NCI-H146 treated with DMSO at 0.1 percent for 48 hours (cell line): ENCODE data around the gene CPNE2.
"Not testable (repeated sequence)": the region's sequence is repeated elsewhere in the genome, so short reads cannot be mapped to it uniquely, and the experiment has no call there.

ENCODE experiments used
- DNase-seq: peaks from one replicate; lab custom pipeline; 2025; ENCODE audit not compliant: unreplicated experiment; lab: John Stamatoyannopoulos, UW

The CPNE2 gene

DNA sequence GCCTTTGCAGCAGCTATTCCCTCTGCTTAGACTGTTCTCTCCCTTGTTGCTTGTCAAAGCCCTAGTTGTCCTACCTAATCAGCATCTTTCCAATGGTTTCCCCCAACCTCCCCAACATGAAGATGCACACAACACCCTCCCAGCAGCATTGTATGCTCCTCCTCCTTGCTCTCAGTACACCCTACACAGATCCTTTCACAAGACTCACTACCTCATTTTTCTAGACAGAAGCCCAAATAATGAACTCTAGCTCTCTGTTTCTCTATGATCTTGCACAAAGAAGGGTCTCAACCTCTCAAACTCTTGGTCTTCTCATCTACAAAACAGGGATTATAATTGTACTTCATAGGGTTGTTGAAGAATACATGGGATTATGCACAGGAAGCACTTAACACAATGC lies 74.1 kb downstream of the CPNE2 start:
- no peak for DNase-seq

DNA sequence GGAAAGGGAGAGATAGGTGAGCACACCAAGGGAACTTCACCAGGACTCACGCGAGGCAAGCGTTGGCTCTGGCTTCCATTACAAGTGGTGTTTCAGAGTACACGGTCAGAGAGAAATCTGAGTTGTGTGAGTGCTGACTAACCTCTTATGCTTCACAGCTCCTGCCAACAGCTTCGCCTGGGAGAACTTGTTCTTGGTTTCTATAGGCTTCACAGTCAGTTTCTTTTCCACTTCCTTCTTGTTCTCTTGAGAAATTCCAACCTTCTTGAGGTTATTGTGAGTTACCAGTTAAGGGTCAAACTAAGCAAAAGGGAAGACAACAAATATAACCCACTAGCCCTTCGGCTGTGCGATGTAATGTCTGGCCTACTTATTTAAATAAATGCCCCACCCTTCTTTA lies 74.6 kb downstream of the CPNE2 start:
- DNase-seq = no peak

- no peak for DNase-seq
These were observed 75.2 kb downstream of the CPNE2 start for GRCh38 chr16:57167538-57167937.

GRCh38 chr16:57167953-57168352 lies 75.6 kb downstream of the CPNE2 start:
- no peak for DNase-seq

GRCh38 chr16:57169327-57169726 lies 76.9 kb downstream of the CPNE2 start:
- DNase-seq = no peak

DNA sequence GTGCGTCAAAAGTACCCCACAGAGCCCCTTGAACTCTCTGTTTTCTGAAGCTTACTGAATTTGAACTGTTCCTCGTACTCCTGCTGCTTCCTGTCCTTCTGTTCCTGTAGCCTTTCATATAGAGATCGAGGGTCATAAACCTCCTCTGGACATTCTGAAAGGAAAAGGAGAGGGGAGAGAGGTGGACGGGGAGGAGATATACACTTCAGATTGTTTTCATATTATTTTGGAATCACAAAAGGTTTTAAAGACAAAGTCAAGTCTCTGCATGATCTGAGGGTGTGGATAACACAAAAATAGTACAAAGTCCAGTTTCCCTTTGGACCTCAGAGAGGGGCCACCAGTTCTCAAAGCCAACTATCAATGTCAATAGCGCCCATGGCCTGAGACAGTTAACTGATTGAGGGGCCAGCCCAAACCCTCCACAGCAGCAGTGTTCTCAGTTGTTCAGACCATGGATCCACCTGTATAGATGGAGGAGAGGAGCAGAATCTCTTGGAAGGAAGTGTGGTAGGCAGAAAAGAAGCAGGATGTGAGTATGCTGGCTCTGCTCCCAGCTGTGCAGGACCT lies 80.4 kb downstream of the CPNE2 start:
- no peak for DNase-seq

DNA sequence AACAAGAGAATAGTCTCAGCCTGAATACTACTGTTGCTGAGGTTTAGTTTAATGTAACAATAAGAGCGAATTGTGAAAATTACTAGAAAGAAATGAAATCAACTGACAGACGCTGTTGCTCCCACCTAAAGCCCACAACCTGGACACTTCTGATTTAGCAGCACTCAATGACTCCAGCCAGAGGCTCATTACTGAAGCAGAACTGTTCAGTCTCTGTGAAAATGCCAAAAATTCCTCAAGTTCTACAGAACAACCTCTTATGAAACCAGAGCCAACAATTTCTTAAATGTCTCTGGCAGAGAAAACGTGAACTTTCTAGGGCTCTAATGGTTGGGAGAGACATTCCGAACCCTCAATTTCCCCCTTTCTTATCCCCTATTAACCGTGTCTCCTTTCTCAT lies 83.5 kb downstream of the CPNE2 start:
- no peak for DNase-seq

DNA sequence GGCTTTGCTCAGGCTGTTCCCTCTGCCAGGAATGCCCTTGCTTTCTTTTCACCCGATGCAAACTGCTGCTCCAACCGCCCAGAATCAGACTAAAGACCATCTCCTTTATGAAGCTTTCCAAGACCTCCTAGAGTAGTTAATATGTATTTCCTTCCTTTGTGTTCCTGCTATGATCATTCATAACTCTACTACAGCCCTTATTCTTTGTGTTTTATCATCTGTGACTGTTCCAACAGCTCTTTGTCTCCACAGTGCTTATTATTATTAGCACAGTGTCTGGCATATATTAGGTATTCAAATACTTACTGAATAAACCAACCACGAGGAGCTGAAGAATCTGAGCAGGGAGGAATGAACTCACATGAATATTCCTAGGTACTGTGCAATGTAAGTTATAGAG lies 85.8 kb downstream of the CPNE2 start:
- no peak for DNase-seq

DNA sequence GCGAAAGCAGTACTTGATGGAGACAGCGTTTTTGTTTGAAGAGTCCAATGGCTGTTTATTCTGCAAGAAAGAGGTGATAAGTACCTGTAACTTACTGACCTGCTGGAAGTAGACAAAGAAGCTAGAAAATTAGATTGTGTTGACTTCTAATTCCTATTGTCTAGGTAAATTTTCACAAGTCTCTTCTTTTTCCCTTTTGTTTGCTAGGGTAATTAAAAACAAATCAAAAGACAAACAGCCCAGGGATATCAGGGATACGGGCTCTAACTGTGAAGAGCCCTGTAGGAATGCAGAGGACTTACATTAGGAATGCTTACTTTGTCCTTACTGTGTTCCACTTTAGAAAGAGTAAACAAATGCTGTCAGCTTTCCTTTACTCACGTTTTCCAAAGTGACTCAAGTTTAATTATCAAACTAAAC lies 86.4 kb downstream of the CPNE2 start:
- DNase-seq = no peak

- no peak for DNase-seq
These were observed 86.9 kb downstream of the CPNE2 start for GRCh38 chr16:57179215-57179828.

DNA sequence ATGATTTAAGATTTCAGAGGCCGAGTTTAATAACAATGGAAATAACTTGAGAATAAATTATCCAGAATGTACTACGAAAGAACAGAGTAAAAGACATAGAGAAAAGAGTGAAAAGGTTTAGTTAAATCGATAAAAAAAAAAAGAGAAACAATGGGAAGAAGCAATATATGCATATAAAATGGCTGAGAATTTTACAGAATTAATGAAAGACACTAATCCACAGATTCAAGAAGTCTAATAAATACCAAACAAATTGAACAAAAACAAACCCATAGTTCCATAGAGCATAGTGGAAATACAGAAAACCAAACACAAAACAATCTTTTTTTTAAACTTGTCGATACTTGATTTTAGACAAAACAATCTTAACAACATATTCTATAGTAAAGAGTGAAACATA lies 91.7 kb downstream of the CPNE2 start:
- DNase-seq = no peak

- no peak for DNase-seq
These were observed 92.6 kb downstream of the CPNE2 start for GRCh38 chr16:57184887-57185445.

GRCh38 chr16:57185446-57185944 lies 93.1 kb downstream of the CPNE2 start:
- no peak for DNase-seq

DNA sequence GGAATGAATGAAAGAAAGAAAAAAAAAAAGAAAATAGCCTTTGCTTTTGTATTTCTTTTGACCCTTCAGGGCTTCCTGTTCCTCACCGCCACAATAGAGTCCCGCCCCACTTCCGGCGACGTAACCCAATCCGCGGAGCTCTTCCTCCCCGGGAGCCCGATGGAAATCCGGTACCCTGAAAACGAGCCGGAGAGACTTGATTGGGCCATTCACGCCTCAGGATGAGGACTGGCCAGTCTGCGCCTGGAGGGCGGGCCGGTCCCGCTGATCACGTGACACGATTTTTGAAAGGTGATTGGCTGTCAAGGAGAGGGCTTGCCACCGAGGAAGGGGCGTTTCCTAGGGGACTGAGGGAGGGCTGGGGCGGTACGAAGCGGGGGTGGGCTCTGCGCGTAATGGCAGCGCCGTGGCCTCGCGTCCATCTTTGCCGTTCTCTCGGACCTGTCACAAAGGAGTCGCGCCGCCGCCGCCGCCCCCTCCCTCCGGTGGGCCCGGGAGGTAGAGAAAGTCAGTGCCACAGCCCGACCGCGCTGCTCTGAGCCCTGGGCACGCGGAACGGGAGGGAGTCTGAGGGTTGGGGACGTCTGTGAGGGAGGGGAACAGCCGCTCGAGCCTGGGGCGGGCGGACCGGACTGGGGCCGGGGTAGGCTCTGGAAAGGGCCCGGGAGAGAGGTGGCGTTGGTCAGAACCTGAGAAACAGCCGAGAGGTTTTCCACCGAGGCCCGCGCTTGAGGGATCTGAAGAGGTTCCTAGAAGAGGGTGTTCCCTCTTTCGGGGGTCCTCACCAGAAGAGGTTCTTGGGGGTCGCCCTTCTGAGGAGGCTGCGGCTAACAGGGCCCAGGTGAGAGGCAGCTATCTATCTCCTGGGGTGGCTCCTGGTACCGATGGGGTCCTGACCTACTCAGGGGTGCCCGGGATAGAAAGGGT lies 93.8 kb downstream of the CPNE2 start, which contains the start of the genes PSME3IP1 and RSPRY1:
PSME3IP1 (minus strand) TSS at position 95 of the 927 bp plus-strand sequence. CDS start 12,185 bp downstream, outside the sequence.
RSPRY1 (plus strand) TSS at position 385 of the 927 bp plus-strand sequence. CDS start 18,330 bp downstream, outside the sequence.
- peak; percentile 89 for DNase-seq

GRCh38 chr16:57186872-57187854 lies 94.8 kb downstream of the CPNE2 start:
- no peak for DNase-seq

- not testable (repeated sequence) for DNase-seq
These were observed 95.7 kb downstream of the CPNE2 start for GRCh38 chr16:57187902-57188710.

DNA sequence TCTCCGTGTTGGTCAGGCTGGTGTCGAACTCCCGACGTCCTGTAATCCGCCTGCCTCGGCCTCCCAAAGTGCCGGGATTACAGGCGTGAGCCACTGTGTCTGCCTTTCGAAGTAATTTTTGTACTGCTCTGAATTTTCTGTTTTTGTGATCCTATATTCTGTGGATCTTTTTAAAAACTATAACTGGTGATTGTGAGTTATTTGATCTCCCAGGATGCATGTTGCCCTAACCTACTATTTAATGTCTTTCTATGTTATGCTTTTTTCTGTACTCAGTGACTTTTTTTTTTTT lies 96.3 kb downstream of the CPNE2 start:
- no peak for DNase-seq

DNA sequence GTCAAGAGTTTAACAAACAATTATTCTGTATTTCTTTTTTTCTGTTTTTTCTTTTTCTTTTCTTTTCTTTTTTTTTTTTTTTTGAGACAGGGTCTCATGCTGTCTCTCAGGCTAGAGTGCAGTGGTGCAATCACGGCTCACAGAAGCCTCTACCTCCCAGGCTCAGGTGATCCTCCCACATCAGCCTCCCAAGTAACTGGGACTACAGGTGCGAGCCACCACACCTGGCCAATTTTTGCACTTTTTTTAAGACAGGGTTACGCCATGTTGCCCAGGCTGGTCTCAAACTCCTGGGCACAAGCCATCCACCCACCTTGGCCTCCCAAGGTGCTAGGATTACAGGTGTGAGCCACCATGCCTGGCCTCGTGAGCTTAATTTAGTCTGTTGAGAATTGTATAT lies 97.1 kb downstream of the CPNE2 start:
- not testable (repeated sequence) for DNase-seq

DNA sequence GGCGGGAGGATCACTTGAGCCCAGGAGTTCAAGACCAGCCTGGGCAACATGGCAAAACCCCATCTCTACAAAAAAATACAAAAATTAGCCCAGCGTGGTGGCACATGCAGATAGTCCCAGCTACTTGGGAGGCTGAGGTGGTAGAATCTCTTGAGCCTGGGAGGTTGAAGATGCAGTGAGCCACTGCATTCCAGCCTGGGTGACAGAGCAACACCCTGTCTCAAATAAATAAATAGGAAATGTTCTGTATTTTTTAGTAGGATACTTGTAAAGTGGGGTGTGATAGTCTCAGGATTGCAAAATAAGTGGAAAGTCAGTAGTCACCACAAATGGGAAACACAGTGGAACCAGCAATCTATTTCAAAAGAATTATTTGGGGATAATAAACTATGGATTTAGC lies 97.8 kb downstream of the CPNE2 start:
- DNase-seq = no peak
